Measurements from ENCODE around the gene CRHR1.

The CRHR1 gene

GRCh38 chr17:45790296-45790922, 6.3 kb downstream of the CRHR1 start:
- DNase-seq, result no peak

- no peak for DNase-seq
These were observed 7.0 kb downstream of the CRHR1 start for GRCh38 chr17:45791041-45791582.

- no peak for DNase-seq
These were observed 7.8 kb downstream of the CRHR1 start for GRCh38 chr17:45791935-45792334.

- DNase-seq, result no peak
These were observed 8.3 kb downstream of the CRHR1 start for GRCh38 chr17:45792437-45792836.

- no peak for DNase-seq
These were observed 9.1 kb downstream of the CRHR1 start for GRCh38 chr17:45792995-45793755.

GRCh38 chr17:45793999-45794540, 9.9 kb downstream of the CRHR1 start:
- no peak for DNase-seq

DNA sequence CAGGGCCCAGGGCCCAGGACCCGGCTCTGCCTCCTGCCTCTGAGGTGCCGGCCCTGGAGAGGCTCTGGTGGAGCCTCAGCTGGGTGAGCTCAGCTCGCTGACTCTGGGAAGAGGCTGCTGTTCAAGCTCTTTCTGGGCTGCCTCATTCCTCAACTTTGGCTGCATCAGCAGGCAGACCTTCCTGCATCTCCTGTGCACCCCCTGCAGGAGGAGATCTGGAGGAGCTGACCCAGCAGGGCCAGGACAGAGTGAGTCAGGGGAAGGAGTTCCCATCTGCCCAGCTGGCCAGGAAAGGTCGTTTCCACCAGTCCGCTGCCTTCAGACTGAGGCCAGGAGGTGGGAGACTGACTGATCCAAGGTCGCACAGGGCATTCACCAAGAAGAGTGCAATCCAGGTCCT, 10.7 kb downstream of the CRHR1 start:
- DNase-seq, result no peak

DNA sequence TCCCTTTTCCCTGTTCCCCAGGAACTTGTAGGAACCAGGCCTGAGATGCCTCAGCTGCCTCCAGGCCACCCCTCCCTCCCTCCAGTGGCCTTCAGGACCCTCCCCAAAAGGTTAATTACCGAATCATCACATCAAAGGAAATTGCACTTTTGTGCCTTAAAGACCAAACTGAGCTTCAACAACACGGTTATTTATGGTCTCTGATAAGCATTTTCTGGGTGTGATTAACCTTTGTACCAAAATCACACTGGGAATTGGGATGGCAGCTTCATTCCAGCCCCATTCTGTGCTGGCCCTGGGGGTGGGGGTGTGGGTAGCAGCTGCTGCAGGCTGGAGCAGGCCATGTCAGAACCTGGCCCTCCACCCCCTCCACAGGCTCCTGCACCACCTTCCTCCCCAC, 16.7 kb downstream of the CRHR1 start:
- DNase-seq, result no peak

DNA sequence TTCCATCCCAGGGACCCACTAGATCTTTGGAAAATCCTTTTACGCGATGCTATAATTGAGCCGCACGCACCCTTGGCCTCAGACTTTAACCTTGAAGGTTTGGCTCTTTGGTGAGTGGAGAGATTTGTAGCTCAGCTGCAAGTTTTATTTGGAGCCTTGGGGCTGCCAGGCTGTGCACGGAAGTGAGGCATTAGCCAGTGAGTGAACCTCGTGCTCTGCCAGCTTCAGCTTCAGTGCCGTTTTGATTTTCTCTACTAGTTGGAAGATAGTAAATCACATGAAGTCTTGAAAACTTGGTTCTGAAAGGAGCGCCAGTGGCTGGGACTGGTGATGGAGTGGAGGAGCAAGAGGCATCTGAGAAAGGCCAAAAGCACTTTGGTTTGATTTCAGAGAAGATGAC, 17.3 kb downstream of the CRHR1 start:
- no peak for DNase-seq

- DNase-seq, result no peak
These were observed 24.7 kb downstream of the CRHR1 start for GRCh38 chr17:45808845-45809244.

DNA sequence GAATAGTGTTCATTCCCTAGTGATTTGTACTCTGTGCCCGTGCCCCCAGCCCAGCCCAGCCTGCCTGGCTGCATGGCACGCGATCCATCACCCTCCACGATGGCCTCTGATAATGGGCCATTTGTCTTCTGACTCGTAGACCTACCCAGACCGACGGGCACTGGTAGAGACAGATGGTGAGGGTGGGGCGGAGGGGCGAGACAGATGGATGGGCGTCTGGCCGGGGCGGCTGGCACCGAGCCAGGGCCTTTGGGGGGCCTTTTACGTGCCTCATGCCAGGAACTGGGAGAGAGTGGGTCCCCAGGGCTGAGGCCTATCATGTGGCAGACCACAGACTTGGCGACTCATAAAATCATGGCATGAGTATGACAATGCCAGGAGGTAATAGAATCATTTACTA, 25.4 kb downstream of the CRHR1 start:
- no peak for DNase-seq

GRCh38 chr17:45812102-45812501, 28.0 kb downstream of the CRHR1 start:
- no peak for DNase-seq

DNA sequence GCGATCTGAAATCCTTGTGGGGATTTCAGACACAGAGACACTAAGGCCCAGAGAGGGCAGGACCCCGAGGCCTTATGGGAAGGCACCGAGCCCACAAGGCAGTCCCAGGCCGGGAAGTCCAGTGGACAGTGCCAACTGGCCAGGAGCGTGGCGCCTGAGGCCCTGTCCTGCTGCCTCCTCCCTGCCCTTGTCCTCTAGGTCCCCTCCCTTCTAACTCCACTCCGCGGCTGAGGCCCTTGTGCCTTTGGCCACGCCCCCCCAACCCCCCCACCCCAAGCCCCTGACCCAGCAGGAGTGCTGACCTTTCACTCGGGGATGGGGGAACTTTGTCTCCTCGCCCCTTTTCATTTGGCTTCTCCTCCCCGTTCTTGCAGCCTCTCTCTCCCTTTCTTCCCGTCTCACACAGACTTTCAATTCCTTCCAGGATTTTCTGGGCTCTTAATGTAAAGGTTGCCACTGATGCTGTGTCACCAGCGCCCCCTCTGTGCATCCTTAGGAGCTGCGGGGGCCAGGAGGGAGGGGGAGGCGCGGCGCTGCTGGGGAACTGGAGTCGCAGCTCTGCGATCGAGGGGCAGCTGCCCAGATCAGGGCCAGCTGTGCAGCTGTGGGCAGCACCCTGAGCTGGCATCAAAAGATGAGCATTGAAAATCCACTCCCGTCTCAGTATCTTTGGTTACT, 29.1 kb downstream of the CRHR1 start:
- DNase-seq, result no peak

GRCh38 chr17:45814622-45815606, 30.8 kb downstream of the CRHR1 start:
- no peak for DNase-seq

DNA sequence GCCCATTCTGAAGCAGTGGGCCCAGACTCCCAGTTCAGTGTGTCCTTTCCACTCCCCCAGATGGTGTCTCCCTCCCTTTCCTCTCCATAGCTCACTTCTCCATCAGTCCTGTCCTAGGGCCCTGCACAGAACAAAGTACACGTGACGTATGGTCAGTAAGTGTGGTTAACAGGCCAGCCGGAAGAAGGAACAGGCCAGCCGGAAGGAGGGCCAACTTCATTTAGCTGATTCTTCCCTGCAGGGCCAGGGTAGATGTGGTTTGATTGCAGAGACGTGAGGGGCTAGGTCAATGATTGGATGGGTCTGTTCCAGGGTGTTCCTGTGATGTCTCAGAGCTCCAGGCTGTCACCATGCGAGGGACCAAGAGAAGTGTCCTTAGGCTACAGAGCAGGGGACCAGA, 31.6 kb downstream of the CRHR1 start:
- DNase-seq, result no peak

DNA sequence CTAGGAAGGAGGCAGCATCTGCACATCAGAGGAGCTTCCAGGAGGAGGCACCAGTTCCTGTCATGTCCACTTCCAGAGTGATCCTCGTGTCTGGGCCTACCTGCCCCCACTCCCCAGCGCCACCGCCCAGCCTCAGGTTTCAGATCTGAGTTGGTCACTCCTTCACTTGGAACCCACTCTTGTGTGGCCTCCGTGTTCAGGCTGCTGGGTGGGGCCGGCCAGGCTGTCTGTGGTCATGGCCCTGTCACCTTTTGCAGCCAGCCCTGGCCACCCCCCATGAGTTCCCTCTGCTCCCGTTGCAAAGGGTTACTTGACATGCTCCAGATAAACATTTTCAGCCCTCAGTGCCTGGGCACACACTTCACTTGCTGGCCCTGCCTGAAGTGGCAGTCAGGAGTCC, 33.9 kb downstream of the CRHR1 start:
- DNase-seq, result no peak

- no peak for DNase-seq
These were observed 34.6 kb downstream of the CRHR1 start for GRCh38 chr17:45818699-45819098.

DNA sequence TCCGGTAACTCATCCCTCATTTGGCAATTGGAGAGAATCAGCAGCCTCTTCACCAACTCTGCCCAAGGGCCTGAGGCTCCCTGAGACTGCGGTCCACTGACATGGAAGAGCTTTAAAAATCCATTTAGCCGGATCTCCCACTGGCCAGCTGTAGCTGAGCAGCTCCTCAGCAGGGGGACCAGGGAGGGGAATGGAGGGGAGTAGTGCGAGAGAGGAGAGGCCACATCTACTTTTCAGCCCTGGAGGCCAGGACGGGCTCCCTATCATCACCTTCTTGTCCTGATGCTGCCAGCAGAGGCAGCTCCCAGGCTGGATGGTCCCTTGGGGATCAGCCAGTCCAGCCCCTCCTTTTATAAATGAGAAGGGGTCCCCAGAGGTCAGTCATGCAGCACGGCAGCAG, 35.5 kb downstream of the CRHR1 start:
- DNase-seq, result no peak

DNA sequence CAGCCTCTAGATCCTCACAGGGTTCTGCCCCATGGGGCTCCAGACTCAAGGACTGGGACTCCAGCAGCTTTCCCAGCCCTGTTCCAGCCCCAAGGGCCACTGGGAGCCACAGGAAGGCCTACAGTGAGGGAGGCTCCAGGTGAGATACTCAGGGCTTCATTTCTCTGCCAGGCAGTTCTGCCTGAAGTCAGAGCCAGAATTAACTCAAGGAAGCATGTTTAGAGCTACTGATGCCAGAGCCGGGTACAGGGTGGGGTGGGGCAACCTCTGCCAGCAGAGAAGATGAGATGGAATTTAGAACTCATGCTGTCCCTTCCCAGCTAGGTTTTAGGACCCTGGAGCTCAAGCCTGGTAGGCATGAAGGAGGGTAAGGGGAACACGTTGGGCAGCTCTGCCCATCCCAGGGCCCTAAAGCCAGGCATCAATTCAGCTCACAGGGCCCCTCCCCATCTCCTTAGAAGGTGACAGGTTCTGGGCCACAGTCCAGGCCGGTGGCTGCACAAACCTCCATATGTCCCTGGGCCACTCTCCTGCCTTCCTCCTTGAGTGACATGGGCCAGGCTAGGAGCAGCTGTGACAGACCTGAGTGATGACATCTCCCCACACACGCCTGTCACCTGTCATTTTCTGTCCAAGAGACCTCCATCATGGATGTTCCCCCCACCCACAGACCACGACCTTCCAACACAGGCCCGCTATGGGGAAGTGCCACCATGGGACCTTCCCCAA, 36.1 kb downstream of the CRHR1 start:
- DNase-seq, result no peak

- DNase-seq, result no peak
These were observed 37.0 kb downstream of the CRHR1 start for GRCh38 chr17:45821147-45821546.

GRCh38 chr17:45823598-45823997, 39.5 kb downstream of the CRHR1 start:
- peak; percentile 12 for DNase-seq

- no peak for DNase-seq
These were observed 40.4 kb downstream of the CRHR1 start for GRCh38 chr17:45824475-45824874.

Measured in CD4-positive, alpha-beta T cell treated with Interleukin-10 for 1 hour (primary cell).